Neural cell (in vitro differentiated cells): ENCODE measurements around the gene FAM219A.
"Not testable (repeated sequence)": the region's sequence is repeated elsewhere in the genome, so short reads cannot be mapped to it uniquely, and the experiment has no call there.

Experiments
- EZH2 ChIP-seq: fragments of 200-600, 300-800 bp; shearing (Covaris generic), sonication (generic); IDR thresholded peaks from 2 replicates; pipeline ENCODE4 v1.6.1; 2014; ENCODE audit warnings: antibody characterized with exemption, low read length, borderline replicate concordance, mild to moderate bottlenecking; ENCODE audit not compliant: insufficient read depth, poor library complexity, severe bottlenecking
- TF ChIP-seq, protein P1 (sequence below): fragments of 450-650 bp; IDR thresholded peaks from 2 replicates; pipeline ENCODE4 v1.5.1; 2014; ENCODE audit warnings: antibody characterized with exemption, mild to moderate bottlenecking, moderate library complexity; ENCODE audit not compliant: poor library complexity, severe bottlenecking

- TF ChIP-seq, protein P1, sequence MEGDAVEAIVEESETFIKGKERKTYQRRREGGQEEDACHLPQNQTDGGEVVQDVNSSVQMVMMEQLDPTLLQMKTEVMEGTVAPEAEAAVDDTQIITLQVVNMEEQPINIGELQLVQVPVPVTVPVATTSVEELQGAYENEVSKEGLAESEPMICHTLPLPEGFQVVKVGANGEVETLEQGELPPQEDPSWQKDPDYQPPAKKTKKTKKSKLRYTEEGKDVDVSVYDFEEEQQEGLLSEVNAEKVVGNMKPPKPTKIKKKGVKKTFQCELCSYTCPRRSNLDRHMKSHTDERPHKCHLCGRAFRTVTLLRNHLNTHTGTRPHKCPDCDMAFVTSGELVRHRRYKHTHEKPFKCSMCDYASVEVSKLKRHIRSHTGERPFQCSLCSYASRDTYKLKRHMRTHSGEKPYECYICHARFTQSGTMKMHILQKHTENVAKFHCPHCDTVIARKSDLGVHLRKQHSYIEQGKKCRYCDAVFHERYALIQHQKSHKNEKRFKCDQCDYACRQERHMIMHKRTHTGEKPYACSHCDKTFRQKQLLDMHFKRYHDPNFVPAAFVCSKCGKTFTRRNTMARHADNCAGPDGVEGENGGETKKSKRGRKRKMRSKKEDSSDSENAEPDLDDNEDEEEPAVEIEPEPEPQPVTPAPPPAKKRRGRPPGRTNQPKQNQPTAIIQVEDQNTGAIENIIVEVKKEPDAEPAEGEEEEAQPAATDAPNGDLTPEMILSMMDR, result not testable (repeated sequence)
- TF ChIP-seq EZH2, result not testable (repeated sequence)
These were observed 20.5 kb downstream of the FAM219A start for GRCh38 chr9:34437926-34438307.
